K562 (cell line): ENCODE data around the gene NPC1. TPM values are rescaled to one million over a fixed set of nuclear protein-coding genes. Genes with fewer than 3 reads are reported as not detected.

ENCODE experiments used
- E2F3 ChIP-seq: fragments of 250-450 bp; sonication (Bioruptor Pico); IDR thresholded peaks from 2 replicates; pipeline ENCODE4 v1.4.0; 2020; ENCODE audit warnings: mild to moderate bottlenecking
- EP400 ChIP-seq: fragments of 450-650 bp; IDR thresholded peaks from 2 replicates; pipeline ENCODE4 v1.6.1; 2017; ENCODE audit warnings: antibody characterized with exemption, mild to moderate bottlenecking, moderate library complexity
- EZH2 ChIP-seq: IDR thresholded peaks from 2 replicates; pipeline ENCODE4 v1.6.1; 2012; ENCODE audit warnings: low read depth, mild to moderate bottlenecking, inconsistent platforms, low read length, borderline replicate concordance
- KDM1A ChIP-seq, 2 experiments: fragments of 450-650 bp; IDR thresholded peaks; 2 replicates each; pipeline ENCODE4 v1.6.1; 2016; ENCODE audit warnings: mild to moderate bottlenecking in 2 of 2
- KLF6 ChIP-seq: fragments of 250-450 bp; sonication (Bioruptor Pico); IDR thresholded peaks from 2 replicates; pipeline ENCODE4 v1.4.0; 2020; ENCODE audit warnings: mild to moderate bottlenecking, moderate library complexity, borderline replicate concordance
- NR2C1 ChIP-seq, 2 experiments: fragments of 450-650 bp; IDR thresholded peaks; 2 replicates each; pipeline ENCODE4 v1.6.1; 2017; ENCODE audit warnings: mild to moderate bottlenecking in 2 of 2, antibody characterized with exemption in 1 of 2, inconsistent platforms in 1 of 2, missing compliant biosample characterization in 1 of 2, missing genetic modification characterization in 1 of 2
- SAFB ChIP-seq: fragments of 200-400 bp; formaldehyde crosslinking; IDR thresholded peaks from 2 replicates; pipeline ENCODE4 v1.6.1; 2017; ENCODE audit warnings: low read depth, low read length, borderline replicate concordance
- SLC30A9 ChIP-seq: fragments of 250-450 bp; sonication (Bioruptor Pico); IDR thresholded peaks from 2 replicates; pipeline ENCODE4 v1.8.0; 2022; ENCODE audit warnings: mild to moderate bottlenecking, moderate library complexity
- SRSF1 ChIP-seq: fragments of 200-400 bp; formaldehyde crosslinking; IDR thresholded peaks from 2 replicates; pipeline ENCODE4 v1.6.1; 2017; ENCODE audit warnings: mild to moderate bottlenecking, low read depth, low read length, moderate library complexity
- TBL1XR1 ChIP-seq, 2 experiments: IDR thresholded peaks; 2 replicates each; pipeline ENCODE4 v1.6.1; 2012; ENCODE audit warnings: improper control_type of control experiment in 2 of 2, low read length in 2 of 2, mild to moderate bottlenecking in 1 of 2
- TRIM24 ChIP-seq, 2 experiments: fragments of 450-650 bp; IDR thresholded peaks; 2 replicates each; pipeline ENCODE4 v1.6.1; 2016
- YBX1 ChIP-seq: fragments of 450-650 bp; IDR thresholded peaks from 2 replicates; pipeline ENCODE4 v1.7.1; 2016; ENCODE audit warnings: mild to moderate bottlenecking
- ZNF280A ChIP-seq: fragments of 450-650 bp; IDR thresholded peaks from 2 replicates; pipeline ENCODE4 v1.6.1; 2018; ENCODE audit warnings: mild to moderate bottlenecking, low read depth; ENCODE audit not compliant: partially characterized antibody
- polyA plus RNA-seq, 8 experiments: library from polyadenylated mRNA; depleted of rRNA in 4 of 8; stranded (reverse) in 5 of 8; unstranded in 3 of 8; fragments of >200 nt; fragmentation: Nextera tagmentation in 2 of 8; fragmentation: Illumina TruSeq in 1 of 8; extraction: Ambion mirVana in 2 of 8; extraction: Trizol in 1 of 8; gene quantifications; 2 replicates each; pipeline versions ENCODE4 v1.2.1 to v1.2.3, GENCODE V29; 2011 to 2014; ENCODE audit warnings: inconsistent platforms in 1 of 8, missing spikeins in 1 of 8
- total RNA-seq, 7 experiments: library from RNA; depleted of rRNA in 6 of 7; stranded (reverse); fragments of >200 nt in 6 of 7; fragmentation: Illumina TruSeq in 2 of 7; extraction: Trizol in 2 of 7; gene quantifications; 2 replicates each; pipeline versions ENCODE4 v1.2.1 to v1.2.3, GENCODE V29; 2011 to 2021; ENCODE audit warnings: low replicate concordance in 1 of 7
- TF ChIP-seq, protein P1 (sequence below): fragments of 250-450 bp; sonication (Bioruptor Pico); IDR thresholded peaks from 2 replicates; pipeline ENCODE4 v1.4.0; 2020; ENCODE audit warnings: mild to moderate bottlenecking, moderate library complexity
- TF ChIP-seq, protein P2 (sequence below): sonication (generic); formaldehyde crosslinking; IDR thresholded peaks from 2 replicates; pipeline ENCODE4 v1.8.0; 2023; ENCODE audit warnings: missing genetic modification reagents, mild to moderate bottlenecking, borderline replicate concordance

Gene NPC1
- total and polyA plus RNA-seq, 9 of the 15 experiments (the other 6 are each of a cell fraction or from before 2014, with no cell fraction given) = 17.1 to 45.9 (median 27.6) TPM

DNA sequence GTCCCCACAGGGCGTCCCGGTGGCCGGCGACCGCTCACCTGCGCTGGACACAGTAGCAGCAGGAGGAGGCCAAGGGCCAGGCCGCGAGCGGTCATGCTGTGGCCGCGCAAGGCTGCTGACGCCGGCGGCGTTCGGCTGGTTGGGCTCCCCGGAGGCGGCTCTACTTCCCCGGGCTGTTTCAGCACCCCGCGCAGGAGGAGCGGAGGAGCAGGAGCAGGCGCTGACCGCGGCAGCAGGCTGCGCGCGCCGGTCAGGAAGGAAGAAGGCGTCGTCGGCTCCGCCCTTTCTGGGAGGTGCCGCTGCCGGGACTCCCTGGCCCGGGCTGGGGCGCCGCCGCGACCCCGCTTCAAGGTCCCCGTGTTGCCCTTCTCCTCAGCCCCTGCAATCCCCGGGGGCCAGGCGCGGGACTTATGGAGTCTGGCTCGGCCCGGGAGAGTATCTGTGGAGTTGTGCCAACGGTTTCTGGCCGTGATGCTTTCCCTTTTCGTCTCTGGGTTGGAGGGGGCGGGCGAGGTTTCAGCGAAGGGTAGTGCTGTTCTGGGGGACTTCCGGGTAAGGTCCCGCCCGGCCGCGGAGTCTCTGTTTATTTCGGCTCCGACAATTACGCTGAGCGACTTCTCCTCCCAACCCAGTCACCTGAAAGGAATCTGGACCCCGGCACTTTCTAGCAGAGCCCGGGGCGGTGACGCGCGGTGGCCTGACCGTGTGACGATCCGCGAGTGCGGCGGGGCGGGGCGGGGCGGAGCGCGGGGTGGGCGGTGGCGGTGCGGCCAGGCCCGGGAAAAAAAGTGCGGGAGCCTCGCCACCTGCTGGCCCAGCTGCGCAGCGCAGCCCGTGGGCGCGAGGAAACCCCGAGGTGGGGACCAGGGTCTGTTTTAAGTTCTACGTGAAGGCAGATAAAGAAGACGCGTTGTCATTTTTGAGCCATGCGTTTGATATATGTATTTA, at the start of gene NPC1 (continued):
- TF ChIP-seq, protein P1, sequence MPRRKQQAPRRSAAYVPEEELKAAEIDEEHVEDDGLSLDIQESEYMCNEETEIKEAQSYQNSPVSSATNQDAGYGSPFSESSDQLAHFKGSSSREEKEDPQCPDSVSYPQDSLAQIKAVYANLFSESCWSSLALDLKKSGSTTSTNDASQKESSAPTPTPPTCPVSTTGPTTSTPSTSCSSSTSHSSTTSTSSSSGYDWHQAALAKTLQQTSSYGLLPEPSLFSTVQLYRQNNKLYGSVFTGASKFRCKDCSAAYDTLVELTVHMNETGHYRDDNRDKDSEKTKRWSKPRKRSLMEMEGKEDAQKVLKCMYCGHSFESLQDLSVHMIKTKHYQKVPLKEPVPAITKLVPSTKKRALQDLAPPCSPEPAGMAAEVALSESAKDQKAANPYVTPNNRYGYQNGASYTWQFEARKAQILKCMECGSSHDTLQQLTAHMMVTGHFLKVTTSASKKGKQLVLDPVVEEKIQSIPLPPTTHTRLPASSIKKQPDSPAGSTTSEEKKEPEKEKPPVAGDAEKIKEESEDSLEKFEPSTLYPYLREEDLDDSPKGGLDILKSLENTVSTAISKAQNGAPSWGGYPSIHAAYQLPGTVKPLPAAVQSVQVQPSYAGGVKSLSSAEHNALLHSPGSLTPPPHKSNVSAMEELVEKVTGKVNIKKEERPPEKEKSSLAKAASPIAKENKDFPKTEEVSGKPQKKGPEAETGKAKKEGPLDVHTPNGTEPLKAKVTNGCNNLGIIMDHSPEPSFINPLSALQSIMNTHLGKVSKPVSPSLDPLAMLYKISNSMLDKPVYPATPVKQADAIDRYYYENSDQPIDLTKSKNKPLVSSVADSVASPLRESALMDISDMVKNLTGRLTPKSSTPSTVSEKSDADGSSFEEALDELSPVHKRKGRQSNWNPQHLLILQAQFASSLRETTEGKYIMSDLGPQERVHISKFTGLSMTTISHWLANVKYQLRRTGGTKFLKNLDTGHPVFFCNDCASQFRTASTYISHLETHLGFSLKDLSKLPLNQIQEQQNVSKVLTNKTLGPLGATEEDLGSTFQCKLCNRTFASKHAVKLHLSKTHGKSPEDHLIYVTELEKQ (CRISPR knock-in tag) = no peak
- TF ChIP-seq NR2C1 (IDR thresholded peaks at IDR 0.05) = no peak
- TF ChIP-seq NR2C1 (tag; IDR thresholded peaks at IDR 0.05) = peak; percentile 40
- TF ChIP-seq SRSF1 = 0 out of 2 replicates have a peak, but pooled peaks have one; percentile 68
- no peak for TF ChIP-seq E2F3
- TF ChIP-seq TBL1XR1 (IDR thresholded peaks at IDR 0.05; ENCODE audit: low read length in 2 of 2) = 0 out of 4 replicates have a peak, but pooled peaks of 1 of the 2 experiments have one; percentile 20
- peak; percentile 91 for TF ChIP-seq EP400
- TF ChIP-seq SAFB = peak; percentile 65; the same call in 1 of the 2 replicates
- no peak for TF ChIP-seq TRIM24 (IDR thresholded peaks at IDR 0.05)
- peak in 1 of 2 experiments; percentile 36; a peak in 1 of 4 replicates for TF ChIP-seq KDM1A (IDR thresholded peaks at IDR 0.05)
- no peak for TF ChIP-seq ZNF280A
- peak; percentile 63; the same call in 1 of the 2 replicates for TF ChIP-seq KLF6 (CRISPR knock-in tag)
- no peak for TF ChIP-seq EZH2
- TF ChIP-seq YBX1 = no peak
- TF ChIP-seq SLC30A9 = no peak
- TF ChIP-seq, protein P2, sequence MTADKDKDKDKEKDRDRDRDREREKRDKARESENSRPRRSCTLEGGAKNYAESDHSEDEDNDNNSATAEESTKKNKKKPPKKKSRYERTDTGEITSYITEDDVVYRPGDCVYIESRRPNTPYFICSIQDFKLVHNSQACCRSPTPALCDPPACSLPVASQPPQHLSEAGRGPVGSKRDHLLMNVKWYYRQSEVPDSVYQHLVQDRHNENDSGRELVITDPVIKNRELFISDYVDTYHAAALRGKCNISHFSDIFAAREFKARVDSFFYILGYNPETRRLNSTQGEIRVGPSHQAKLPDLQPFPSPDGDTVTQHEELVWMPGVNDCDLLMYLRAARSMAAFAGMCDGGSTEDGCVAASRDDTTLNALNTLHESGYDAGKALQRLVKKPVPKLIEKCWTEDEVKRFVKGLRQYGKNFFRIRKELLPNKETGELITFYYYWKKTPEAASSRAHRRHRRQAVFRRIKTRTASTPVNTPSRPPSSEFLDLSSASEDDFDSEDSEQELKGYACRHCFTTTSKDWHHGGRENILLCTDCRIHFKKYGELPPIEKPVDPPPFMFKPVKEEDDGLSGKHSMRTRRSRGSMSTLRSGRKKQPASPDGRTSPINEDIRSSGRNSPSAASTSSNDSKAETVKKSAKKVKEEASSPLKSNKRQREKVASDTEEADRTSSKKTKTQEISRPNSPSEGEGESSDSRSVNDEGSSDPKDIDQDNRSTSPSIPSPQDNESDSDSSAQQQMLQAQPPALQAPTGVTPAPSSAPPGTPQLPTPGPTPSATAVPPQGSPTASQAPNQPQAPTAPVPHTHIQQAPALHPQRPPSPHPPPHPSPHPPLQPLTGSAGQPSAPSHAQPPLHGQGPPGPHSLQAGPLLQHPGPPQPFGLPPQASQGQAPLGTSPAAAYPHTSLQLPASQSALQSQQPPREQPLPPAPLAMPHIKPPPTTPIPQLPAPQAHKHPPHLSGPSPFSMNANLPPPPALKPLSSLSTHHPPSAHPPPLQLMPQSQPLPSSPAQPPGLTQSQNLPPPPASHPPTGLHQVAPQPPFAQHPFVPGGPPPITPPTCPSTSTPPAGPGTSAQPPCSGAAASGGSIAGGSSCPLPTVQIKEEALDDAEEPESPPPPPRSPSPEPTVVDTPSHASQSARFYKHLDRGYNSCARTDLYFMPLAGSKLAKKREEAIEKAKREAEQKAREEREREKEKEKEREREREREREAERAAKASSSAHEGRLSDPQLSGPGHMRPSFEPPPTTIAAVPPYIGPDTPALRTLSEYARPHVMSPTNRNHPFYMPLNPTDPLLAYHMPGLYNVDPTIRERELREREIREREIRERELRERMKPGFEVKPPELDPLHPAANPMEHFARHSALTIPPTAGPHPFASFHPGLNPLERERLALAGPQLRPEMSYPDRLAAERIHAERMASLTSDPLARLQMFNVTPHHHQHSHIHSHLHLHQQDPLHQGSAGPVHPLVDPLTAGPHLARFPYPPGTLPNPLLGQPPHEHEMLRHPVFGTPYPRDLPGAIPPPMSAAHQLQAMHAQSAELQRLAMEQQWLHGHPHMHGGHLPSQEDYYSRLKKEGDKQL (CRISPR knock-in tag) = no peak; the same call in 1 of the 2 replicates
